Ovary (tissue), 3 donors: ENCODE results near the gene NEK4.

Source experiments
- POLR2A ChIP-seq: fragments of 450-650 bp; IDR thresholded peaks from one replicate; pipeline ENCODE4 v1.6.1; 2017; ENCODE audit warnings: antibody characterized with exemption, mild to moderate bottlenecking, moderate library complexity
- TF ChIP-seq, protein P1 (sequence below), 3 donors: fragments of 450-650 bp in 2 of 3; fragments of 200-600 bp in 1 of 3; IDR thresholded peaks; one replicate each; pipeline versions ENCODE4 v1.5.1 to v1.8.0; 2016 to 2022; ENCODE audit warnings: antibody characterized with exemption in 3 of 3, mild to moderate bottlenecking in 1 of 3
- donor health status: DM: no; HTN: no; CAD: no.

- TF ChIP-seq, protein P1, sequence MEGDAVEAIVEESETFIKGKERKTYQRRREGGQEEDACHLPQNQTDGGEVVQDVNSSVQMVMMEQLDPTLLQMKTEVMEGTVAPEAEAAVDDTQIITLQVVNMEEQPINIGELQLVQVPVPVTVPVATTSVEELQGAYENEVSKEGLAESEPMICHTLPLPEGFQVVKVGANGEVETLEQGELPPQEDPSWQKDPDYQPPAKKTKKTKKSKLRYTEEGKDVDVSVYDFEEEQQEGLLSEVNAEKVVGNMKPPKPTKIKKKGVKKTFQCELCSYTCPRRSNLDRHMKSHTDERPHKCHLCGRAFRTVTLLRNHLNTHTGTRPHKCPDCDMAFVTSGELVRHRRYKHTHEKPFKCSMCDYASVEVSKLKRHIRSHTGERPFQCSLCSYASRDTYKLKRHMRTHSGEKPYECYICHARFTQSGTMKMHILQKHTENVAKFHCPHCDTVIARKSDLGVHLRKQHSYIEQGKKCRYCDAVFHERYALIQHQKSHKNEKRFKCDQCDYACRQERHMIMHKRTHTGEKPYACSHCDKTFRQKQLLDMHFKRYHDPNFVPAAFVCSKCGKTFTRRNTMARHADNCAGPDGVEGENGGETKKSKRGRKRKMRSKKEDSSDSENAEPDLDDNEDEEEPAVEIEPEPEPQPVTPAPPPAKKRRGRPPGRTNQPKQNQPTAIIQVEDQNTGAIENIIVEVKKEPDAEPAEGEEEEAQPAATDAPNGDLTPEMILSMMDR (IDR thresholded peaks at IDR 0.05), result no peak
- TF ChIP-seq POLR2A, result no peak
Measured at GRCh38 chr3:52696830-52697631, 73.7 kb downstream of the NEK4 start.
